GM19240 (cell line): ENCODE measurements around the gene CREB3L2.
"Not testable (repeated sequence)": the region's sequence is repeated elsewhere in the genome, so short reads cannot be mapped to it uniquely, and the experiment has no call there.

Experiments used
- DNase-seq: peaks from one replicate; pipeline ENCODE4 v3.0.0; 2011; ENCODE audit warnings: low spot score; ENCODE audit not compliant: insufficient read length

The CREB3L2 gene

GRCh38 chr7:137987968-137988367 is 13.9 kb downstream of the CREB3L2 start:
- no peak for DNase-seq

DNA sequence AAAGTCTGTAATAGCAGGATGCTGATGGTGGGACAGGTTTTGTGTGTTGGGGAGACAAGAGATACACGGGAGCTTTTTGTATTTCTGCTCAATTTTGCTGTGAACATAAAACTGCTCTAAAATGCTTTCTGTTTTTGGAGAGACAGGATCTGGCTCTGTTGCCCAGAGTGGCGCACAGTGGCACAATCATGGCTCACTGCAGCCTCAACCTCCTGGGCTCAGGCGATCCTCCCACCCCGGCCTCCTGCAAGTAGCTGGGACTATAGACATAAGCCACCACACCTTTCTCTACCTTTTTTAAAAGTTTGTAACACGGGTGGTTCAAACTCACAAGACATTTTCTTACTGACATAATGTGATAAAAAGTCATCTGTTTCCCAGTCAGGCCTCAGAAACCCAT is 14.3 kb downstream of the CREB3L2 start:
- no peak for DNase-seq

DNA sequence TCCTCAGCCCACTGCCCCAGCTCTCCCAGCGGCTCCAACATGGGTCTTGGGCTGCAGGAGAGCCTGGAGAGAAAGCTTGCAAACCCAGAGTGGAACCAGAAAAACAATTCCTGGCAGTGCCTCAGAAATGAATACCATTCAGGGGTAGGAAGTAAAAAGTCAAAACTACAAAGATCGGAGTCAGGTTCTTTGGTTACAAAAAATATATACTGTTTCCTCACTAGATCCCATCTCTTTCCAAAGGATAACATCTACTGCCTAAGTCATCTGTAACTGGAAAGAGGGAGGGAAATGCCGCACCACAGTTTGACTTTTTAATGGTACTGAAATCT is 14.9 kb downstream of the CREB3L2 start:
- DNase-seq: no peak

GRCh38 chr7:137986252-137987017 is 15.5 kb downstream of the CREB3L2 start:
- DNase-seq: no peak

DNA sequence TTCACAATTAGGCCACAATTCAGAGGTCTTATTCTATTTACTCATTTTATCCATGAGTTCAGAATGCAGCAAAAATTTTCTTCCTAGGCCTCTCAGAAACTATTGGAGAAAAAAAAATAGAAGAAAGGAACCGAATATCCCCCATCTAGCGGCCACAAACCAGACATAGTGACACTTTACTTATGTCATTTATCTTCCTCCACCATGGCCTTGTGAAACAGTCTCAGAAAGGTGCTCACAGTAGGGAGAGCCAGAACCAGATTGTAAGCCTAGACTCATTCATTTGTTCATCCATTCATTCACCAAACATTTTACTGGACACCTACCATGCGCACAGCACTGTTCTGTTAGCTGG is 16.0 kb downstream of the CREB3L2 start:
- DNase-seq: no peak

- DNase-seq: no peak
These were observed 16.5 kb downstream of the CREB3L2 start for GRCh38 chr7:137985253-137985896.

GRCh38 chr7:137984181-137985041 is 17.5 kb downstream of the CREB3L2 start:
- no peak for DNase-seq

DNA sequence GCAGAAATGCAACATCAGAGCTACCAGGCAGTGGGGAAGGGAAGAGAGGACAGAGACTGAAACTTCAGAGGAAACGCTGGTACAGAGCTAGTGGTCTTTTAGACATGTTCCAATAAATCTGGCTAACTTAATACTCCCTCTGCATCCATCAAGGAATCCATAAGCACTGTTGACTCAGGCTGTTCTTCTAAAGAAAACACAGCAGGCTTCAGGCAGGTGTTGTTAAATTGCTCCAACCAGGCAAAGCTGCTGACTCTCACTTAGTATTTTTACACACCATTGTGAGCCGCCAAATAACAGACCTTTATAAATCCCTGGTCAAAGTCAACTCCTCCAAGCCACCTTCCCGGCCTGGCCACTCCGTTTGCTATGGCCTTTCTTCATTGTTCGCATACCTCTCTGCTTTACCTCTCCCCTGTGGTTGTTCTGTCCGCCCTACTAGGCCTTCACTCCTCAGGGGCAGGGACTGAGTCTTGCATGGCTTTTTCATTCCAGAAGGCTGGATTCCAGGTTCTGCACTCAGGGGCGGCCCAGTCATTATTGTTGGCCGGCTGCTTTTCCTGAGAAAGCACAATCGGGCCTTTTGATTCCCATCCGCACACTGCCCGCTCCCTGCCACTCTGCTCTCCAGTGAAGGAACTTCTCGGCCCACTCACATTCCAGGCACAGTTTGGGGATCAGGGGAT is 18.4 kb downstream of the CREB3L2 start:
- DNase-seq: no peak

DNA sequence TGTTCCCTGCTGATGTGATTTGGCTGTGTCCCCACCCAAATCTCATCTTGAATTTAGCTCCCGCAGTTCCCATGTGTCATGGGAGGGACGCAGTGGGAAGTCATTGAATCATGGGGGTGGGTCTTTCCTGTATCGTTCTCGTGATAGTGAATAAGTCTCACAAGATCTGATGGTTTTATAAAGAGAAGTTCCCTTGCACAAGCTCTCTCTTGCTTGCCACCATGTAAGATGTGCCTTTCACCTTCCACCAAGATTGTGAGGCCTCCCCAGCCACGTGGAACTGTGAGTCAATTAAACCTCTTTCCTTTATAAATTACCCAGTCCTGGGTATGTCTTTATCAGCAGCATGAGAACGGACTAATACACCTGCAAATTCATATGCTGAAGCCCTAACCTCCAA is 19.5 kb downstream of the CREB3L2 start:
- not testable (repeated sequence) for DNase-seq

- DNase-seq: no peak
These were observed 20.2 kb downstream of the CREB3L2 start for GRCh38 chr7:137981668-137982067.

DNA sequence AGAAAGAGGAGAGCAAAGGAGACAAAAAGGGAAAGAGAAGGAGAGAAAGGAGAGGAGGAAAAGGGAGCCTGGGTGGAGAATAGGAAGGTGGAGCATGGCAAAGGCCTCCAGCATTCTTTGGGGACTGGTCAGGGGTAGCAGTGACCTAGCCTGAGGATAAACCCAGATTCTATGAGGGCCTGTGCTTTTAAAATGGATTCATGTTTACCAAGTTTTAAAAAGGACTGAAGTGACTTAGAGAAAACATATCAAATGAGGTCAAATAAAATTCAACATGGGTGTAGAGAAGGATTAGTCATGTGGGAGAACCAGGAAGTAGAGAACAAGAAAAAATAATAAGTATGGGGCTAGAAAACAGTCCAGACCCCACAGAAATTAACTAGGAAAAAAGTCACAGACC is 20.7 kb downstream of the CREB3L2 start:
- DNase-seq: no peak

DNA sequence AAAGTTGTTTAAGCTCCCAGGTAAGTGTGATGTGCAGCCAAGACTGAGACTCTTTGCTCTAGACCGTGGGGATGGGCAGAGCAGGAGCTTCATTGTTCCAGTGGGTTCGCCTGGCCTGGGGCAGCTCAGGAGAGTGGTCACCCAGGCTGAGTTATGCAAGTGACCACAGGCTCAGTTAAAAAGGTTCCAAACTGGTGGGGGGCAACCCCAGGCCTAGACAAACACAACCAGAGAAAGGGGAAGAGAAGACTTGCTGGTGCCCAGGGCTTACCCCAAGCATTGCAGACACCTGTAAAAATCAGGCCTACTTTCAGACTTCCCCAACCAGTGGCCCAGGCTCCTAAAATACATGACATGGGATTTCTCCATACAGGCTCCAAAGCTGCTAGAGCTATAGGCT is 21.6 kb downstream of the CREB3L2 start:
- no peak for DNase-seq

- no peak for DNase-seq
These were observed 23.2 kb downstream of the CREB3L2 start for GRCh38 chr7:137978464-137979237.

- DNase-seq: no peak
These were observed 24.7 kb downstream of the CREB3L2 start for GRCh38 chr7:137977173-137977572.

DNA sequence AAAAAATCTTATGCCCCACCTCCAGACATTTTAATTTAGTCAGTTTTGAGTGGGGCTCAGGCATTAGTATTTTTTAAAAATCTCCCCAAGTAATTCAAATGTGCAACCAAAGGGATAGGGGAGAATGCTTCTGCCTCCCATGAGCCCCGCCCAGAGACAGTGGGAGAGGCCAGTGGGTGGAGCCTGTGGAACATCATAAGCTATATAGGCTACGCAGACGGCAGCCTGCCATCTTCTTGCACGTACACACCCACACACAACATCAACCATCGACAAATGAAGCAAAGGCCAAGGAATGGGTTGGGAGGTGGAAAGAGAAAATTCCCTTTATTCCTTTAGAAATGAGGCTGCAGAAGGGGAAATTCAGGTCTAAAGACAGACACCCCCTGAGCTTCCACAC is 25.2 kb downstream of the CREB3L2 start:
- DNase-seq: no peak

GRCh38 chr7:137976232-137976631 is 25.7 kb downstream of the CREB3L2 start:
- no peak for DNase-seq

DNA sequence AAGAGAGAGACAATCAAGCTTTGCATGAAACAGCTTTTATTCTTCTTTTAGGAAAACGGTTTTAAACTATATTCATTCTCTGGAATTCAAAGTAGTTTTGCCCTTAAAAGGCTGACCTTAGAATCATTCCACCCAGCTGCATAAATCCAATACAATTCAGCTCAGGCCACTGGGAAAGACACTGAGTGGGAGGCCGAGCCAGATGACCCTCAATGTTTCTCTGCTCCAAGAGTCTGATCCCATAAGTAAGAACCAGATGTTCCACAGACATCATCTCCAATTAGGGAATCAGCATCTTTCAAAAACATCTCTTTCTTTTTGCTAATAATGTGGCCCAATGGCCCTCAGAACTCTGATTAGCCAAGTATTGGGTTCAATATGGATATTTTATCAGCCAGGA is 26.1 kb downstream of the CREB3L2 start:
- DNase-seq: no peak

GRCh38 chr7:137975221-137975620 is 26.7 kb downstream of the CREB3L2 start:
- no peak for DNase-seq

GRCh38 chr7:137974766-137975165 is 27.1 kb downstream of the CREB3L2 start:
- DNase-seq: no peak

- DNase-seq: no peak
These were observed 31.5 kb downstream of the CREB3L2 start for GRCh38 chr7:137970253-137970975.
